ENCODE data around the gene CDH5. TPM values are rescaled to one million over a fixed set of nuclear protein-coding genes. Genes with fewer than 3 reads are reported as not detected.
A peak's percentile ranks its signal among the peaks of the same experiment; 100 is the strongest.

Gene CDH5
- total RNA-seq, 1 donor from 2014 or later: 9.6 TPM

- Mint-ChIP-seq H3K27me3 (ENCODE audit: unreplicated experiment) (peaks cover 5% of the 10 kb centered on the region), H3K27ac (ENCODE audit: unreplicated experiment) (no peak overlapping the region), H3K9me3 (ENCODE audit: unreplicated experiment) (peaks cover 5% of the 10 kb centered on the region), H3K36me3 (ENCODE audit: unreplicated experiment) (peaks cover under 1% of the 10 kb centered on the region), H3K4me3 (ENCODE audit: unreplicated experiment) (no peak overlapping the region), H3K4me1 (ENCODE audit: low read depth, unreplicated experiment) (no peaks in the 10 kb centered on the region)
- DNase-seq: no peak
- TF ChIP-seq CTCF (IDR thresholded peaks at IDR 0.05; ENCODE audit: partially characterized antibody, unreplicated experiment): no peak
Measured at GRCh38 chr16:66422366-66422765, 55.9 kb downstream of the CDH5 start.

- no peaks in the 10 kb centered on the region for H3K36me3 Mint-ChIP-seq (ENCODE audit: unreplicated experiment)
- DNase-seq: no peak
- H3K27me3 Mint-ChIP-seq (ENCODE audit: unreplicated experiment): peaks cover 6% of the 10 kb centered on the region
- H3K4me1 Mint-ChIP-seq (ENCODE audit: low read depth, unreplicated experiment): no peaks in the 10 kb centered on the region
- peaks cover 5% of the 10 kb centered on the region for H3K9me3 Mint-ChIP-seq (ENCODE audit: unreplicated experiment)
- no peak for TF ChIP-seq CTCF (IDR thresholded peaks at IDR 0.05; ENCODE audit: partially characterized antibody, unreplicated experiment)
- H3K4me3 Mint-ChIP-seq (ENCODE audit: unreplicated experiment): no peak overlapping the region
- no peak overlapping the region for H3K27ac Mint-ChIP-seq (ENCODE audit: unreplicated experiment)
Measured at GRCh38 chr16:66423177-66423576, 56.7 kb downstream of the CDH5 start.

GRCh38 chr16:66425651-66426050, 59.2 kb downstream of the CDH5 start:
- Mint-ChIP-seq H3K27ac (ENCODE audit: unreplicated experiment) (no peak overlapping the region), H3K9me3 (ENCODE audit: unreplicated experiment) (peaks cover 5% of the 10 kb centered on the region), H3K27me3 (ENCODE audit: unreplicated experiment) (peaks cover 18% of the 10 kb centered on the region), H3K4me1 (ENCODE audit: low read depth, unreplicated experiment) (peaks cover 6% of the 10 kb centered on the region), H3K4me3 (ENCODE audit: unreplicated experiment) (peak overlapping the region; percentile 59), H3K36me3 (ENCODE audit: unreplicated experiment) (no peaks in the 10 kb centered on the region)
- TF ChIP-seq CTCF (IDR thresholded peaks at IDR 0.05; ENCODE audit: partially characterized antibody, unreplicated experiment): no peak
- no peak for DNase-seq

DNA sequence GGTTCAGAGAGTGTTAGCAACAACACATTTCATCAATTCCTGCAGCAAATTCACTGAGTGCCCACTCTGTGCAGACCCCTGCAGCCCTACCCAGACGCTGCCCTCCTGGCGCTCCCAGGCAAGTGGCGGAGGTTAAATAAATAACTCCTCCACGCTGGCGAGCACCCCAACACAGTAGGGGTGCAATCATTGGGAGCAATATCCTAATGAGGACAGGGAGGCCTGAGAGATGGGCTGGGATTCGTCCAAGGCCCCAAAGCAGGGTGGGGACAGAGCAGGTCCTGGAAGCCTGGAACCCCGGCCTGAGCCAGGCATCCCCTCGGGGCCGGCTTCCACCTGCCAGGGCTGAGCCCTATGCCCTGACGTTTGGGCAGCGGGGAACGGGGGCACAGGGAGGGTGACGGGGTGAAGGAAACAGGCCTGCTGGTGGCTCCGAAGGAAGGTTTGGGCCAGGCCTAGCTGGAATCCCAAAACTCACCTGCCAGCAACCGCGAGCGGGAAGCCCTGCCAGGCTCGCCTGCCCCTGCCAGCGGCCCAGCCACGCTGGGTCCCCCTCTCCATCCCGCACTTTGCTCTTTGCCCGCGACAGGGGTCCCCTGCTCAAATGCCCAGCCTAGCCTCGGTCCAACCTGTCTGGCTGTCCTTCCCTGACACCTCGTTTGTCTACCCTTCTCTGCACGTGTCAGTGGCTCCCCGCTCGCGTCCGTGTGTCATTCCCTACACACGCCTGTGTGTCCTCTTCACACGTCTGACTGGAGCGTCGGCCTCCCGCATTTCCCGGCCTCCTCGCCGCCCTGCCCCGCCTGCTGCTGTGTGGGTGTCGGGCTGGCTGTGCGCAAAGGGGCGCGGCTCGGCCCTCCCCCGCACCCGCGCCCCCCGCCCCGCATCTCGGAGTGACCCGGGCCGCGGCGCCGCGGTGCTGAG, 59.9 kb downstream of the CDH5 start:
- TF ChIP-seq CTCF (IDR thresholded peaks at IDR 0.05; ENCODE audit: partially characterized antibody, unreplicated experiment): no peak
- no peak for DNase-seq
- Mint-ChIP-seq H3K36me3 (ENCODE audit: unreplicated experiment) (no peaks in the 10 kb centered on the region), H3K27ac (ENCODE audit: unreplicated experiment) (no peak overlapping the region), H3K4me1 (ENCODE audit: low read depth, unreplicated experiment) (peaks cover 6% of the 10 kb centered on the region), H3K9me3 (ENCODE audit: unreplicated experiment) (peaks cover 5% of the 10 kb centered on the region), H3K4me3 (ENCODE audit: unreplicated experiment) (peak overlapping the region; percentile 83), H3K27me3 (ENCODE audit: unreplicated experiment) (peaks cover 18% of the 10 kb centered on the region)
